DMS 273 (cell line): ENCODE data around the gene KIRREL3.

Experiments used
- DNase-seq: peaks from one replicate; lab custom pipeline; 2025; ENCODE audit not compliant: unreplicated experiment; lab: John Stamatoyannopoulos, UW

KIRREL3 gene

DNA sequence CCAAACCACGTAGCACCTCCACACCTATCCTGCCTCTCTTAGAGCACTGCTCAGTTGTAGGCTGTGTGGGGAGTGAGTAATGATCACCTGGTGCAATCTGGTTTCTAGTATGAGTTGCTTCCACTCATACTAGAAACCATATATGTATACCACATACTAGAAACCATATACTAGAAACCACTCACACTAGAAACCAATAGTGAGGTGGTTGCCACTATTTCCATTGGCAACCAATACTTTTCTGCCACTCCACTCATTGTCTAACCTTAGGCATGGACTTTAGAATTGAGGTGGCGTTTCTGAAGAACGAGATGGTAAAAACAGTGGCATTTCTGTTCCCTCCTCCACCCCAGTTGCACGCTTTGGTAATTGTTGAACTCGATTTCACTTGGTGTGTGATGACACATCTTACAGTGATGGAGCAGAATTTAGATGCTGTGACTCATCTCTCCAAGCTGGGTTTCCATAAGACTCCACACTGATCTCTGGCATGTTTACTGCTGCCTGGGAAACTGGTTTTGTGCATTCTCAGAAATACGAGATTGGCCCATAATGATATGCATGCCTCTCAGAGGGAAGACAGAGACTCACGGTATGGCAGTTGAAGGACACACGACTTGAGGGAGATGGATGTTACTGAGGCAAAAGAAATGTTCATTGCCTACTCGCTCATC is 82.9 kb downstream of the KIRREL3 start:
- DNase-seq, result no peak

DNA sequence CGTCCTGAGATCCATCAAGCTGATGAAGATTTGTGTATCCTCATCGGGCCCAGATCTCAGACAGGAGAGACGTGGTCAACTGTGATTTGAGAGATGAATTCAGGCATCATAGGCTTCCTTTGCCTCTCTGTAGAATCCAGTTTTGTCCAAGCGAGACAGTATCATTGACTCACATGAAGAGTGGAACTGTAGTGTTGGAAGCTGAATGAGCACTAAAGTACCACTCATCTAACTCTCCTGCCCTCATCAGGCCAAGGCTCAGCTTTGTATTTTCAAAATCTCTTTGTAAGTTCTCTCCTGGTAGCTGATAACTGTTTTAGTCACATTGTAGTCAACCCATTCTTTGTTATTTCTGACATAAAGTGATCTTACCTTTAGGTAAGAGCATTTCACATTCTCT is 85.1 kb downstream of the KIRREL3 start:
- DNase-seq, result no peak

DNA sequence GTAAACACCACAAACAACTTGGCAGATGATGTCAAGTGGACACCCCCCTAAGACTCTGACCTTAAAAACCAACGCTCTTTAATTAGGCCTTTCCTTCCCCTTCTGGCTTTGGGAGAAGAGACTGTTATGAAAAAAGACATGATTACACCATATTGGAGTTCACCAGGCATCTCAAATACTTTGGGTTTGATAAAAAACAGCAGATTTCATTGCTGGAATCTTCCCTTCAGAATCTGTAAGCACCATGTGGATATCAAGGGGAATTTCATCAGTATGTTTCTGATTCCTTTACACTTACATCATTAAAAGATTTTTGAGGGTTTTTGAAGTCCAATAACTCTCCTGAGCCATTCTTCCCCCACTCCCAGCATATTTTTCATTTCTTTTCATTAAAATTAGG is 85.6 kb downstream of the KIRREL3 start:
- DNase-seq, result no peak

DNA sequence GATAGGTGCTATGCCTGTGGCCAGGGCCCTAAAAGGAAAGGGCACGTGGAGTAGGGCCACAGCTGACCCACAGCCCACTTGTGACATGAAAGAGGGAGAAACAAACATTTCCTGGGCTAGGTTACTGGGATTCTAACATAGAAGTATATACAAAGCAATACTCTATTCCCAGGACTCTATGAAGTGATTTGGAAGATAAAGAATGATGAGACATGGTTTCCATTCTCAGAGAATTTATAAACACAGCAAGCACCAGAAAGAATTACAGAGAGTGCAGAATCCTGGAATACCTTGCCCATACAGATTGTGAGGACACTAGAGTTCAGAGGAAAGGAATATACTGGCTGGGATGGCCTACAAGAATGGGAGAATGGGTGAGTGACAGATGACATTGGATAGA is 86.4 kb downstream of the KIRREL3 start:
- DNase-seq, result no peak

DNA sequence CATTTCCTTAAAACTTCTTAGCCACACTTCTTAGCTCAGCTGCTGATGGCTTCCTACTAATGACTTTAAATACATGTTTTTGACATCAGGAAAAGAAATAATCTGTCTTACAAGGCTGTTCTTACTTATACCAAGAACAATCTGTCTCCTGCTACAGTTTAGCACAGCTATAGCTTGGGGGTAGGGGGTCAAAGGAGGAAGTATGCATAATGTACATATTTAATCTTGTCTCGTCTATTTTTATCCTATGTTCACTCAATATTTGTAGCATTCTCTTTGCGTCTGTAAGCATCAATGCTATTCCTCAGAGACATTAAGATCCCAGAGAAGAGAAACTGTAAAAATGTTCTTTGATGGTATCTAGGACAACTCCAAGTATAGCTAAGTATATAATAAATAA is 96.0 kb downstream of the KIRREL3 start:
- no peak for DNase-seq

DNA sequence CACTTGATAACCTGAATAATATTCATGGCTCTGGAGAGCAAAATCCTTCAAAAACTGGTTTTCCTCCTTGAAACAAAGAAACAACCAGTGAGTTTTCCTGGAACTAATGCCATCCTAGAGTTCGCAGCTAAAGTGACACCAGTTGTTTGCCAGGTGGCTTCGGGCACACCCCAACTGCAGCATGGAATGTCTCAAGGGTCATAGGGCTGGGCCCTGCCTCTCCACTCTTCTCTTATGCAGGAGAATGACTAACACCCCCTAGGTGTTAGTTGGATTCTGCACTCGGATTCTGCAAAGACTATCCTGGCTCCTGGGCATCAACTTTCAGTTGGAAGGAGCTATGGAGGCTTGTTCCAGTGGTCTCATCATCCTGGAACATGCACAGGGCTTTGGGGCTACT is 98.8 kb downstream of the KIRREL3 start:
- no peak for DNase-seq

DNA sequence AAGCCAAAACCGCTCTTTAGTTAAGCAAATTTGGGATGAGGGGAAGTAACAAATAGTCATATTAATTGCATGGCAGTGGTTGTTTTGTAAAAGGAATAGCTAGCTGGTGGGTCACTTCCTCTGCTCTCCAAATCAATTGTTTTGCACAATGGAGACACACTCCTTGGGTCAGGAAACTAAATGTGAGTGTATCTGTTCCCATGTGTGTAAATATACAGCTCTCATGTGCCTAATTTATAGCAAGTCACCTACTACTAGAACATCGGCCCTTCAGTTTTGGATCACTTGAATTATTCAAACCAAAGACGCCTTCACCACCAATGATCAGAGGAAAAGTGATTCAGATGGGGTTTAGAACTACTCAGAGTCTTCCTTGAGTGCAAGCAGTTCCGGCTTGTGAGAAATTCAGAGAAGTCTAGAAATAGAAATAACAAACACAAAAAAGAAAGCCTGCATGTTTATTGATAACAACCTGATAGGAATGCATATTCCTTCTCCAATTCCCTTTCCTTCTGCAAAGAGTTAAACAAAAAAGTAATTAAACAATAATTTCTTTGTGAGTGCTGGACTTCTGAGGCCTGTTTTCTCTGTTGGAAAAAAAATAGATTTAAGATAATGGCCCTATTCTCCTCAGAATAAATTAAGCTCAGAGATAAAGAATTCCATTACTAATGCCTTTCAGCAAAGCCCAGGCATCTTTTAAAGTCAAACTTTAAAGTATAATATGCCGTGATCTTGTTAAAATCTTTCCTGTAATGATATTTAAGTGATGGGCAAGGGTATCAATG is 100.4 kb downstream of the KIRREL3 start:
- DNase-seq, result no peak

DNA sequence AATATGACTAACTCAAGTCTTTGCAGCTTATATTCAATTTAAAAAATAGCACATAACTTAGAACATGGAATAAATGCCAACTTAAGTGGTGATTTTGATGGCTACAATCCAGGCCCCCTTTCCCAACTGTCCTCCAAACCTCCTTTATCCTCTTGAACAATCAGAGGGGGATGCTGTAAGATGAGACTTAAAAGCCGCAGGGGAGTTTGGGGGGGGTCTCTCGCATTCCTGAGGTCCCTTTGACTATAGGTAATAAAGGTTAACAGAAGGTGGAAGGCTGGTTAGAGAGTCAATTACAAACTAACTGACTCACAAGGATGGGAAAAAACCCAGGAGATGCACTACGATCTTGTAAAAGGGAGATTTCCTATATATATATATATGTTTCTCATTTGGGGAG is 101.8 kb downstream of the KIRREL3 start:
- DNase-seq, result no peak

DNA sequence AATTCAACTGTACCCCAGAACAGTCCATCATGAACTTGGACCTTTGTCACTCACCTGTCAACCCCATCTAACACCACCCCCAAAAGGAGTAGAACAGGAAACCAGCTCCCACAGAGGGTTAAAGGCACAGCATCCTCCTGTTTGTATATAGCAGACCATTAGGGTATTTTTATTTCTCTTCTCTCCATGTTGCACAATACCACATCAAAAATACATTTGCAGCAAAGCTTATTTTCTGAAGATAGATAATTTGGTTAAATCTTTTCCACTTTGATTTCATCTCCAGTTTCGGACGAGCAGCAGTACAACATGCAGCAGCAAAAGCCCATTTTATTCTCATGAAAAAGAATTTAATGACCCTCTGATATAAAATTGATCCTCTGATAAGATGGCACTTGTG is 103.1 kb downstream of the KIRREL3 start:
- no peak for DNase-seq

DNA sequence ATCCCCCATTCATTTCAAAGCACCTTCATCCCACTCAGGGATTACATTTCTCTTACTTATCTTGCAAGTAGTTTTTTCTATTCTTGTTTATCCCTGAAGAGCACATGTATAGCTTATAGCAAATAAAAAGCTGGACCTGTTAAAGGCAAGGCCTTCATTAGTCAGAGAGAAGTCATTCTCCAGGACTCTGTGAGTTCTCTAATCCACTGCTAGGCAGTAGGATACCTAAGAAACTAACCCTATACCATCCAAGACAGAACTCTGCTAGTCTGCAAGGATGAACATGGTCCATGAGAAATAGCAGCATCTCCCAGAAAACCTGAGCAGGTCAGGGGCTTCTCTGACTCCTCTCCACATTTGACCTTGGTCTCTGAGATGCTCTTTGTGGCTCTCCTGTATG is 104.5 kb downstream of the KIRREL3 start:
- DNase-seq, result no peak

DNA sequence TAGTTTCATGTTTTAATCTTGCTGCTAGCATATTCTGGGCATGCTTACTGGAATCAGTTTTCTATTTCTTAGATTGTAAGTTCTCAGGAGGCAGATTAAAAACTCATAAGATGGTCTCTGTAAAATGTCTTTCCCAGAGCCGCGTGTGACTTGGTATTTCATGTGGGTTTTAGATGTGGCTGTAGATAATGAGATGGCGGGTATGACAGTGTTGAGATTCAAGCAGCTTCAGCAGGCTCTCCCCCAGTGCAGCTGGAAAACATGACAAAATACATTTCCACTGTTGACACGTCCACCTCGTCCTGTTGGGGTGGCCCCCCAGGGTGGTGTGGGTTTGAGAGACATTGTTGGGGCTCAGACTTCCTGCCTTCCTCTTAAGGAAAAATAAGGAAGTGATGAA is 106.8 kb downstream of the KIRREL3 start:
- DNase-seq, result no peak

DNA sequence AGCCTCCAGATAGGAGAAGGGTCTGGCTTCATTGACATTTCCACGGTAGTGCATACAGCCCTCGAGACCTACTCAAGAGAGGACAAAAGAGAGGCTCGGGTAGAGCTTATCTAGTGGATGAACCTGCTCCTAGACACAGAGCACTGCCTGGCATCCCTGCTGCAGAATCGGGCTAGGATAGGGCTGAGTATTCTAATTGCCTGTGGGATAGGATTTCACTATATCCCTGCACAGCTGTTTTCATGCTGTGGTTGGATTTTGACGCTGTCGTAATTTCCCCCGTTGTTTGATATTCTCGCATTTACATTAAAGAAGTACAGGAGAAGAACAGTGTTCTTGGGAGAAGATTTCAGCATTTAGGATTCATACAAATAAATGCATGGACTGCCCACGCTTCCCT is 107.8 kb downstream of the KIRREL3 start:
- DNase-seq, result peak; percentile 1

DNA sequence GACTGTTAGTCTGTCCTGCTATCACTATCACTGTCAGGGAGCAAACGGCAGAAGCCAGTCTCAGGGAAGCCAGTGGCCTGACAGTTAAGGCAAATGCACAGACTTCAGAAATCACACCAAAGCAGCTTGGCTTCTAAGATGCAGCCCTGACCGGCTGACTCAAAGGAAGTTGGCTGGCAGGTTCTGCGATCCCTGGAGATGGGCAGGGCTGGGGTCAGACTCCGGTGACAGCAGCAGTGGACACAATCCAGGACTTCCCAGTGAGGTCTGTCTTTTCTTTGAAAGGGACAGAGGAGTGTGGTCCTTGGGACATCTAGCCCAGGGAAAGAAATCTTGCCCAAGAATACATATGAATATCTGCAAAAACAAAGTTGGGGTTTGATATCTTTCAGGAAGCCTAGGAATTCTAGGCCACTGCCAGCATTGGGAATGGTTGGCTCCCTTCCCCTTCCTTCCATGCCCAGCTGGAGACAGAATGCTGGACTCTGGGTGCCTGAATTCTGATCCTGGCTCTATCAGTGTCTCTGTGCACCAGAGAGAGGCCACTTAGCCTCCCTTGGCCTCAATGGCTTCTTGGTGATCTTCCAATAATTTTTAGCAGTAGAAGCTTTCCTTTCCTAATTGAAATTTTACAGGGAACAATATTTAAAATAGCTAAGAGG is 108.9 kb downstream of the KIRREL3 start:
- DNase-seq, result no peak

DNA sequence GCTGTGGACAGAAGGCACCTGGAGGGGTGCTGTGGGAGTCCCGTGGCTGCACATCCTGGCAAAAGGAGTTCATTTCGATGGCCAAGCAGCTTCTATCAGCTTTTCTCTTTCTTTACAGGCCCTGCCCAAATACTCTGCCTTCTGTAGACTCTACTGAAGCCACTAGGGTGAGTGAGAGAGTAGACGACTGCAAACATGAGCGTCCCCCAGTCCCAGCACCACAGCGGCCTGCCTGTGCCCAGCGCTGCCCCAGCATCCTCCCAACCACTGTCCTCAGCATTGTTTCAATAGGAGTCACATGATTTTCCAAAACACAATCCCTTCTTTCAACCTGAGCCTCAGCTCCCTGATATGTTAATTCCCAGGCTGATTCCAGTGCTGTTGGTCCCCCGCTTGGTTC is 110.0 kb downstream of the KIRREL3 start:
- no peak for DNase-seq

DNA sequence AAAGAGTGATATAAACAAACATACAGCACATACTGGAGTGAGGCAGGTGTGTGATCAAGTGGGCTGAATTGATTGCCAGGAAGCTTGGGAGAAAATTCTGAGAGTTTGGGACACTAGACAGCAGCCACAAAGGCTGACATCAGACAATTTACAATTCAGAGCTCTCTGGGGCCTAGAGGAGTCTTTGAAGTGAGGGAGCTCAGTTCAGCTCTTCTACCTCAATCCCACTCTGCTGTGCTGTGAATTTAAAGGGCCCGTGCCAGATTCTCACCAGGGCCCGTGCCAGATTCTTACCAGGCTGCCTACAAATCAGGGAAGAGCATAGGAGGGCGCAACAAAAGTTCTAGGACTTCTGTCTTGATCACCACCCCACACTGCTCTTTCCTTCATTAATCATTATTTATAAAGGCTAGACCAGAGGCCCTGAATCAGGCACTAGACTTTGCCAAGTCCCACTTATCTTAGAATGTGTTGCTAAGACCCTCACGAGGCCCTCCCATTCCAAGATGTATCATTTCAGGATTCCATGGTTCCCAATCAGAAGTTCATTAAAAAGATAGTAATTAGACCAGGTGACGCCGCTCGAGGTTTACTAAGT is 112.4 kb downstream of the KIRREL3 start:
- DNase-seq, result no peak

DNA sequence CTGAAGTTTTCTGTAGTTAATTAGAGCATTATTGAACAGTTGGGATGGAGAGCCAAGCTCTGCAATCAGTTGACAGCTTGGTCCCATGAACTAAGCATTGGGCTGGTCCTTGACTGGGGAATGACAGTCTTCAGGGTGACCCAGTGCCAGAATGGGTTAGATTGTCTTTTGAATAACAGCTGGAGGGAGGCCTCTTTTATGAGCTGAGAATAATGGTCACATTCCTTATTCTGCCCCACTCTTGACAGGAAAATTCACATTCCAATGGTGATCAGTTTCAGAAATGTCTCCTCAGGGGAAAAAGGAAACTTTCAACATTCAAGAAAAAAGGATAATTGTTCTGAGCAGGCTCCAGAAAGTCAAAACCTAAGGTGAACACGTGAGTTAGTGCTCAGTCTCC is 113.9 kb downstream of the KIRREL3 start:
- no peak for DNase-seq

DNA sequence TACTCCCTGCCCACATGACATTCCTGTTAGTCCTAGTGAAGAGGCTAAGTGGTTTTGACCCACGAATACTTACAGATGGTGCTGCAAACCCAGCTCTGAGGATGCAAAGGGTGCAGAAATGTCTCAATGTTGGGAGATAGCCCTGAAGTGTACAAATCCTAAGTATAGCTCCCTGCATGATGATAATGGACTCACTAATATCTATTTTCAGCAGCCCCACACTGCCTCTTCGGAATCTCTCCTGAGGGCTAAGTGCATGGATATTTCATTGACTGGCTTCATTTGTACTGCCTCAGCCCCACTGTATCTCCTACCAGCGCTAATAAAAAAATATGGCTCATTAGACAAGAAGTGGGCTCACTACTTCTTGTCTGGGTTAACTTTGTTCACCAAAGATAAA is 114.5 kb downstream of the KIRREL3 start:
- DNase-seq, result no peak

DNA sequence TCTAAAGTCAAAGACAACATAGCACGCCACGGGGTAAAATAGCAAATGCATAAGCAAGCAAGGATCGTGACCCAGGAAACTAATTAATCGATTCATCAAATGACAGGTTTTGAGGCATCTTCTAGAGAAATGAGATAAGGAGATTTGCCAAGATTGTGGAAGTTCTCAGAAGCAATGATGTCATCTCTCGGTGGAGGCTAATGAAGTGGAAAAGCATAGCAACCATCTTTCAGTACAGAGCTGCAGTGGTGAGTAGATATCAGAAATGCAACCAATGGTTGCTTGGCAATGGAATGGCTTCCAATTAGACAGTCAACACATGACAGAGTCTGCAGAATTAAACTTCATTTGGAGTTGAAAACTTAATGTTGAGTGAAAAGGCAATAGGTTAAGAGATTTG is 116.0 kb downstream of the KIRREL3 start:
- no peak for DNase-seq

DNA sequence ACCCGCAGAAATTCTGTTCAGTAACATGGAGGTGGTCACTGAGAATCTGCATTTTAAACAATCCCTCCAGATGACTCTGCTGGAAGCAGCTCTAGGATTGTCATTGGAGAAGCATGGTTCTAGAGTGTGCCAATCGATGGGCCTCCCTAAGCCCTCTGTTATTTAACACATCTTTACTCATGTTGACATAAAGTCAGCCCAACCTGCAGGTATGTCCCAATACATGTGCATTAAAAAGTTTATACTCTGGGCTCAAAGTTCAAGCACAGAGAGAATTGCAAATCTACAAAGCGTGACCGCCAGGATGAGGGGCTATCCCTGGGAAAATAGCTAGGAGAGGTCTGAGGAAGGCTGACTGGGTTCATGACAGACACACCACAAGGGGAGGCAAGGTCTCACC is 116.4 kb downstream of the KIRREL3 start:
- no peak for DNase-seq

DNA sequence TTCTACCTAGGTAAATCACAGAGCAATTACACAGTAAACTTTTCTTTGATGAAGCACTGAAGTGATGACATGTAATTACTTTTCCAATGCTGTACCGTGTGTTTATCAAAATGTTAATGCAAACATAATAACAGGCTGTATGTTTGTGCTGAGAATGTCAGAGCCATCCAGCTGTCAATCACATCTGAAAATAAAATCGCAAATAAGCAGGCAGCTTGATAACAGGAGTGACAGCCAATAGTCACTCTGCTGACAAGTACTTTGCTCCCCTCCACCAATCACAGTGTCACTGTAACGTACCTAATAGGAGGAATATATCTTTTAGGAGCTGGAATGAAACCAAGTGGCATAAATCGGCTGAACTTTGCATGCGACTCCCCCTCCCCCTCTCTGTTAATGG is 119.7 kb downstream of the KIRREL3 start:
- DNase-seq, result no peak

DNA sequence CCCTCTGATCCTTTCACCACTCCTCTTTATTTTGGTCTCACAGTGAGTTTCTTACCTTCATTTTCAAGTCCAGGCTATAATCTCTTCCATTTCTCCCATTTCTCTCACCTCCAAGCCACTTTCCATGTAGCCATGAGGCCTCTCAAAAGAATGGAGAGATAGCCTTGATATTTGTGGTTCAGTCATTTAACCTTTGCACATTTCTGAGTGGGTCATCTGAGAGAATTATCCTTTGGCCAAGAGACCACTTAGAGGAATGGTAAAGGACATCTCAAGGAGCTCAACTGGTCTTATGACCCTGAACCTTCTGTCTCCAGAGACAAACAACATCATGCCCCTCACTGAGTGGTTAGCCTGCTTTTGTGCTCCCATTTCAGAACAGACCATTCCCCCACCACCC is 121.1 kb downstream of the KIRREL3 start:
- DNase-seq, result no peak

DNA sequence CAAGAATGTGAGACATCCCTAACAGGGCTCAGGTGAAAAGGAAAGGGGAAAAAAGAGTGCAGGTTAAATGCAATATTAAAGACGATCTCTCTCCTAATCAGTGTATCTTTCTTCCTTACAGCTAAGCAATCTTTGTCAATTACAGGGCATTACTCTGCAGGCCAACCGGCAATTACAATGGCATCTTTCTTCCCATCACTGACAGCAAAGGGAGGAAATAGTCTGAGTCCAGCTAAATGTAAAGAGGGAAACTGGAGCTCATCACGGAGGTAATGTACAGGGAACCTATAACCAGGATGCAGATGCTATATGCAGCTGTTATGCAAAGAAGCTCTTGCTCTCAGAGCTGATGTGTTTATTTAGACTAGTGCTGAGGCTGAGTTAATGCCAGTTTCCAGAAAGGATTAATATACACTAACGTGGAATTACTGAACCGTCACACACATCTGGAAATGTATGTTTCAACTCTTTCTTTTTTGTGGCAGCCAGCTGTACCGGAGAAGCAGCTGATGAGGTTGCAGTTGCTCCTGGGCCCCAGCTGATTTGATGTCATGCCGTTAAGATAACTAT is 121.6 kb downstream of the KIRREL3 start:
- DNase-seq, result no peak
